AG04450 (cell line): ENCODE results near the gene IL15RA. TPM values are rescaled to one million over a fixed set of nuclear protein-coding genes. Genes with fewer than 3 reads are reported as not detected.
"Not testable (repeated sequence)": the region's sequence is repeated elsewhere in the genome, so short reads cannot be mapped to it uniquely, and the experiment has no call there.

Experiments
- CTCF ChIA-PET: fragments of 300-600, 350-600 bp; formaldehyde crosslinking; extraction: SDS; loops from one replicate; lab custom pipeline; 2022; ENCODE audit warnings: antibody characterized with exemption, inconsistent platforms; lab: Charles Lee
- POLR2A ChIA-PET: fragments of 350-600 bp; formaldehyde crosslinking; extraction: SDS; loops from one replicate; lab custom pipeline; 2021; ENCODE audit warnings: antibody characterized with exemption, inconsistent platforms; lab: Yijun Ruan, JAX
- DNase-seq: peaks from one replicate; pipeline ENCODE4 v3.0.0-alpha.2; 2011; ENCODE audit warnings: low read depth, low spot score
- H3K27ac ChIP-seq: one replicate; pipeline ENCODE4 v1.5.1; 2012; ENCODE audit warnings: low read depth, low read length, control low read depth
- H3K27me3 ChIP-seq: one replicate; pipeline ENCODE4 v1.6.0; 2012; ENCODE audit warnings: low read length; ENCODE audit not compliant: control insufficient read depth, insufficient read depth
- H3K4me3 ChIP-seq: 2 replicates; pipeline ENCODE4 v1.5.1; 2011; ENCODE audit warnings: mild to moderate bottlenecking, low read depth, low read length, control low read depth
- H3K9me3 ChIP-seq: 2 replicates; pipeline ENCODE4 v1.5.1; 2012; ENCODE audit warnings: low read length; ENCODE audit not compliant: control insufficient read depth, insufficient read depth
- CTCF ChIP-seq: IDR thresholded peaks from 2 replicates; pipeline ENCODE4 v1.5.1; 2011; ENCODE audit warnings: low read depth, low read length, control low read depth, inconsistent platforms
- polyA plus RNA-seq: library from polyadenylated mRNA; depleted of rRNA; stranded (reverse); fragments of >200 nt; gene quantifications from 2 replicates; pipeline ENCODE4 v1.2.3, GENCODE V29; 2011

IL15RA gene
- polyA plus RNA-seq, 1 experiment: 3.5 TPM

GRCh38 chr10:6006991-6007390 is 29.6 kb upstream of the IL15RA start:
- ChIA-PET POLR2A (no interaction called here), CTCF (interaction anchor here (0.7 to 1.0 kb wide), 2 partner anchors 10 to 80 kb away, joined by 3 to 4 read pairs; no protein-coding TSS in a partner anchor)
- H3K4me3 ChIP-seq: no peak overlapping the region
- peaks cover 2% of the 10 kb centered on the region for H3K27me3 ChIP-seq
- no peak overlapping the region for H3K27ac ChIP-seq
- H3K9me3 ChIP-seq: peaks cover 4% of the 10 kb centered on the region; the same call in 1 of the 2 replicates
- no peak for DNase-seq
- no peak for TF ChIP-seq CTCF

GRCh38 chr10:6006546-6006945 is 29.2 kb upstream of the IL15RA start:
- DNase-seq: no peak
- Histone ChIP-seq H3K4me3 (no peak overlapping the region), H3K27ac (no peak overlapping the region), H3K27me3 (peaks cover 2% of the 10 kb centered on the region), H3K9me3 (peaks cover 4% of the 10 kb centered on the region; the same call in 1 of the 2 replicates)
- POLR2A ChIA-PET: no interaction called here
- no peak for TF ChIP-seq CTCF
- CTCF ChIA-PET: interaction anchor here (0.7 to 1.4 kb wide), 3 partner anchors 8 to 80 kb away, joined by 3 to 4 read pairs (median 3); no protein-coding TSS in a partner anchor

GRCh38 chr10:6005856-6006395 is 28.6 kb upstream of the IL15RA start:
- CTCF ChIA-PET: interaction anchor here (0.7 to 1.4 kb wide), 3 partner anchors 8 to 81 kb away, joined by 3 to 4 read pairs (median 3); no protein-coding TSS in a partner anchor
- Histone ChIP-seq H3K27ac (no peak overlapping the region), H3K9me3 (peaks cover 4% of the 10 kb centered on the region; the same call in 1 of the 2 replicates), H3K4me3 (no peak overlapping the region; the same call in 1 of the 2 replicates), H3K27me3 (peaks cover 2% of the 10 kb centered on the region)
- POLR2A ChIA-PET: no interaction called here
- no peak for DNase-seq
- TF ChIP-seq CTCF: no peak

- DNase-seq, POLR2A ChIA-PET, H3K4me3 ChIP-seq, H3K9me3 ChIP-seq, H3K27ac ChIP-seq, H3K27me3 ChIP-seq: not testable (repeated sequence)
- CTCF ChIA-PET: interaction anchor here (1.4 kb wide), 1 partner anchor 9 kb away, joined by 3 read pairs; no protein-coding TSS in a partner anchor
Measured at GRCh38 chr10:6005161-6005804, 27.9 kb upstream of the IL15RA start.

GRCh38 chr10:6002809-6003510 is 25.6 kb upstream of the IL15RA start:
- POLR2A ChIA-PET: no interaction called here

More at GRCh38 chr10:6002809-6003510, 25.6 kb upstream of the IL15RA start:
- peaks cover 14% of the 10 kb centered on the region for H3K27me3 ChIP-seq
- CTCF ChIA-PET: no interaction called here
- H3K4me3 ChIP-seq: no peak overlapping the region
- DNase-seq: no peak
- no peak for TF ChIP-seq CTCF
- H3K27ac ChIP-seq: no peak overlapping the region
- H3K9me3 ChIP-seq: peaks cover 4% of the 10 kb centered on the region; the same call in 1 of the 2 replicates
